Measurements from ENCODE around the gene PPP2R5C.

PPP2R5C gene

GRCh38 chr14:101884089-101884933, 122.8 kb downstream of the PPP2R5C start:
- no peak for DNase-seq
- intact Hi-C loops (cut with DNase I; ENCODE audit: low total_unique reads): no loop called here
- H3K27me3 ChIP-seq: no peaks in the 10 kb centered on the region
- no peak for TF ChIP-seq CTCF (IDR thresholded peaks at IDR 0.05)
- H3K27ac ChIP-seq: no peak overlapping the region
- no peaks in the 10 kb centered on the region for H3K4me1 ChIP-seq
- no peaks in the 10 kb centered on the region for H3K9me3 ChIP-seq
- H3K4me3 ChIP-seq: no peak overlapping the region
- H3K36me3 ChIP-seq: peaks cover 41 to 83% (median 67%) of the 10 kb centered on the region in 3 donors

- Histone ChIP-seq H3K9me3 (no peaks in the 10 kb centered on the region), H3K4me3 (no peak overlapping the region), H3K36me3 (peaks cover 41 to 87% (median 62%) of the 10 kb centered on the region in 3 donors), H3K4me1 (no peaks in the 10 kb centered on the region), H3K27ac (no peak overlapping the region), H3K27me3 (no peaks in the 10 kb centered on the region)
- no peak for TF ChIP-seq CTCF (IDR thresholded peaks at IDR 0.05)
- intact Hi-C loops (cut with DNase I; ENCODE audit: low total_unique reads): no loop called here
- DNase-seq: no peak
Observed at GRCh38 chr14:101884934-101885576, 123.5 kb downstream of the PPP2R5C start.

- no peaks in the 10 kb centered on the region for H3K9me3 ChIP-seq
- no peaks in the 10 kb centered on the region for H3K27me3 ChIP-seq
- TF ChIP-seq CTCF (IDR thresholded peaks at IDR 0.05): no peak
- no peaks in the 10 kb centered on the region for H3K4me1 ChIP-seq
- H3K4me3 ChIP-seq: no peak overlapping the region
- peaks cover 53 to 96% (median 71%) of the 10 kb centered on the region in 3 donors for H3K36me3 ChIP-seq
- no peak for DNase-seq
- intact Hi-C loops (cut with DNase I; ENCODE audit: low total_unique reads): no loop called here
- H3K27ac ChIP-seq: no peak overlapping the region
Observed at GRCh38 chr14:101887219-101887618, 125.7 kb downstream of the PPP2R5C start.

GRCh38 chr14:101888182-101888581, 126.7 kb downstream of the PPP2R5C start:
- Histone ChIP-seq H3K27me3 (no peaks in the 10 kb centered on the region), H3K36me3 (peaks cover 63 to 95% (median 69%) of the 10 kb centered on the region in 3 donors), H3K27ac (no peak overlapping the region), H3K4me3 (no peak overlapping the region), H3K9me3 (no peaks in the 10 kb centered on the region), H3K4me1 (no peaks in the 10 kb centered on the region)
- no peak for DNase-seq
- TF ChIP-seq CTCF (IDR thresholded peaks at IDR 0.05): no peak
- intact Hi-C loops (cut with DNase I; ENCODE audit: low total_unique reads): no loop called here

- H3K4me1 ChIP-seq: no peaks in the 10 kb centered on the region
- intact Hi-C loops (cut with DNase I; ENCODE audit: low total_unique reads): no loop called here
- DNase-seq: no peak
- H3K36me3 ChIP-seq: peaks cover 57 to 95% (median 67%) of the 10 kb centered on the region in 3 donors
- H3K4me3 ChIP-seq: no peak overlapping the region
- TF ChIP-seq CTCF (IDR thresholded peaks at IDR 0.05): no peak
- no peaks in the 10 kb centered on the region for H3K27me3 ChIP-seq
- no peak overlapping the region for H3K27ac ChIP-seq
- H3K9me3 ChIP-seq: no peaks in the 10 kb centered on the region
Observed at GRCh38 chr14:101889366-101889765, 127.9 kb downstream of the PPP2R5C start.
